Measurements from ENCODE around the gene GTF2H3.

Gene GTF2H3

DNA sequence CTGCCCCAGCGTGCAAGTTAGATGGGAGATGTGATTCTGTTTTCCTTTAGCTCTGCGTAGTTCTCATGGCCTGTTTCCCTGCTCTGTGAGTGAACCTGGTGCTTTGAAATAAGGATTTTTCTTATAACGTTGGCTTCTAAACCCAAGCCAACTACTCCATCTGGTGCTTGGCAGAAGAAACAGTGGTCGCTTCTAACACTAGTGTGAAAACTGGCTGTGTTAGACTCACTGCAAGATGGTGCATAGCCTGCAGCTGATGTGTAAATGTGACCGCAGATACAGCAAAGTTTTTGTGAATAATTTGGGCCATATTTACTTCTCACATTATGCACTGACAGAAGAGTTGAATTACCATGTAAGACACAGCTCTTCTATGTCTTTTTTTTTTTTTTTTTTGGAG, 12.2 kb downstream of the GTF2H3 start:
- H3K36me3 ChIP-seq (ENCODE audit: insufficient read depth): no peaks in the 10 kb centered on the region
- TF ChIP-seq, protein P1, sequence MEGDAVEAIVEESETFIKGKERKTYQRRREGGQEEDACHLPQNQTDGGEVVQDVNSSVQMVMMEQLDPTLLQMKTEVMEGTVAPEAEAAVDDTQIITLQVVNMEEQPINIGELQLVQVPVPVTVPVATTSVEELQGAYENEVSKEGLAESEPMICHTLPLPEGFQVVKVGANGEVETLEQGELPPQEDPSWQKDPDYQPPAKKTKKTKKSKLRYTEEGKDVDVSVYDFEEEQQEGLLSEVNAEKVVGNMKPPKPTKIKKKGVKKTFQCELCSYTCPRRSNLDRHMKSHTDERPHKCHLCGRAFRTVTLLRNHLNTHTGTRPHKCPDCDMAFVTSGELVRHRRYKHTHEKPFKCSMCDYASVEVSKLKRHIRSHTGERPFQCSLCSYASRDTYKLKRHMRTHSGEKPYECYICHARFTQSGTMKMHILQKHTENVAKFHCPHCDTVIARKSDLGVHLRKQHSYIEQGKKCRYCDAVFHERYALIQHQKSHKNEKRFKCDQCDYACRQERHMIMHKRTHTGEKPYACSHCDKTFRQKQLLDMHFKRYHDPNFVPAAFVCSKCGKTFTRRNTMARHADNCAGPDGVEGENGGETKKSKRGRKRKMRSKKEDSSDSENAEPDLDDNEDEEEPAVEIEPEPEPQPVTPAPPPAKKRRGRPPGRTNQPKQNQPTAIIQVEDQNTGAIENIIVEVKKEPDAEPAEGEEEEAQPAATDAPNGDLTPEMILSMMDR (conservative IDR thresholded peaks at IDR 0.05; ENCODE audit: low read depth, low read length): no peak
- no peak overlapping the region for H3K4me2 ChIP-seq
- H3K4me1 ChIP-seq (ENCODE audit: low read depth, poor library complexity, severe bottlenecking): no peaks in the 10 kb centered on the region
- H3K27me3 ChIP-seq (ENCODE audit: insufficient read depth, low read depth): no peaks in the 10 kb centered on the region
- H3K4me3 ChIP-seq (IDR thresholded peaks at IDR 0.05; ENCODE audit: insufficient read depth, low read depth, low read length): no peak overlapping the region
- H3K79me2 ChIP-seq (ENCODE audit: insufficient read depth, low read depth): no peaks in the 10 kb centered on the region
- no peak overlapping the region for H3K9ac ChIP-seq
- no peak overlapping the region for H3K27ac ChIP-seq
- H4K20me1 ChIP-seq (ENCODE audit: insufficient read depth): no peaks in the 10 kb centered on the region
- no peak overlapping the region for H2AFZ ChIP-seq (ENCODE audit: low read depth)

DNA sequence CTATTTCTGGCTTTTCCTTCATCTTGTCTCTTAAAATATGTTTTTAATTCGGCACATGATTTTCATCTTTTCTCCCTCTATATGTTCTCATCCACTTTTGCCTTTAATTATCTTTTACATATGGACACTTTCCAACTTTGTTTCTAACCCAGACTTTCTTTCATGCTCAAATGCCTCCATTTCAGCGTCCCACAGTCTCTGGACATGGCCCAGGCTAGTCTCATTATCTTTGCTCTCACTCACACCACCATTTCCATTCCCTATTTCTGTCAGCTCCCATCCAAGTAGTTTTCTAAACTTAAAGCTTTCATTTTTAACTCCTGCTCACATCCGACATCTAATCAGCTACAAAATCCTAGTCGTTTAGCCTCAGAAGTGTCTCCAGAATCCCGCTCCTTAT, 14.8 kb downstream of the GTF2H3 start:
- Histone ChIP-seq H3K9ac (no peak overlapping the region), H3K4me3 (IDR thresholded peaks at IDR 0.05; ENCODE audit: insufficient read depth, low read depth, low read length) (no peak overlapping the region), H3K4me1 (ENCODE audit: low read depth, poor library complexity, severe bottlenecking) (no peaks in the 10 kb centered on the region), H3K4me2 (no peak overlapping the region), H3K79me2 (ENCODE audit: insufficient read depth, low read depth) (no peaks in the 10 kb centered on the region), H3K27me3 (ENCODE audit: insufficient read depth, low read depth) (no peaks in the 10 kb centered on the region), H3K27ac (no peak overlapping the region), H4K20me1 (ENCODE audit: insufficient read depth) (no peaks in the 10 kb centered on the region), H3K36me3 (ENCODE audit: insufficient read depth) (no peaks in the 10 kb centered on the region), H2AFZ (ENCODE audit: low read depth) (no peak overlapping the region)
- TF ChIP-seq, protein P1 (conservative IDR thresholded peaks at IDR 0.05; ENCODE audit: low read depth, low read length): no peak

DNA sequence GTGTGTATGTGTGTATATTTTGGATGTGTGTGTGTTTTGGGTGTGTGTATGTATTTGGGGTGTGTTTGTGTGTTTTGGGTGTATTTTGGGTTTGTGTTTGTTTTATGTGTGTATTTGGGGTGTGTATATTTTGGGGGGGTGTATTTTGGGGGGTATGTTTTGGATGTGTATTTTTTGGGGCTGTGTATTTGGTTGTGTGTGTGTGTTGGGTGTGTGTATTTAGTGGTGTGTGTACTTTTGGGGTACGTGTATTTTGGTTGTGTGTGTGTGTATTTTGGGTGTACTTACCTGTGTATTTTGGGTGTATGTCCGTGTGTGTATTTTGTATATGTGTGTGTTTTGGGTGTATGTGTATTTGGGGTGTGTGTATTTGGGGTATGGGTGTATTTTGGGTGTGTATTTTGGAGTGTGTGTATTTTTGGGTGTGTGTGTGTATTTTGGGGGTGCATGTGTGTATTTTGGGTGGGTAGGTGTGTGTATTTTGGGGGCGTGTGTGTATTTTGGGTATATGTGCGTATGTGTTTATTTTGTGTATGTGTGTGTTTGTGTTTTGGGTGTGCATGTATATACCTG, 20.6 kb downstream of the GTF2H3 start:
- TF ChIP-seq, protein P1 (conservative IDR thresholded peaks at IDR 0.05; ENCODE audit: low read depth, low read length): no peak
- H3K4me2 ChIP-seq: peak overlapping the region; percentile 54; the same call in 1 of the 2 replicates
- H2AFZ ChIP-seq (ENCODE audit: low read depth): no peak overlapping the region
- no peak overlapping the region; the same call in 1 of the 2 replicates for H3K27ac ChIP-seq
- H3K36me3 ChIP-seq (ENCODE audit: insufficient read depth): no peaks in the 10 kb centered on the region
- H3K79me2 ChIP-seq (ENCODE audit: insufficient read depth, low read depth): no peaks in the 10 kb centered on the region
- no peaks in the 10 kb centered on the region for H3K27me3 ChIP-seq (ENCODE audit: insufficient read depth, low read depth)
- peaks cover 30% of the 10 kb centered on the region for H3K4me1 ChIP-seq (ENCODE audit: low read depth, poor library complexity, severe bottlenecking)
- H3K4me3 ChIP-seq (IDR thresholded peaks at IDR 0.05; ENCODE audit: insufficient read depth, low read depth, low read length): no peak overlapping the region
- no peaks in the 10 kb centered on the region for H4K20me1 ChIP-seq (ENCODE audit: insufficient read depth)
- H3K9ac ChIP-seq: no peak overlapping the region

DNA sequence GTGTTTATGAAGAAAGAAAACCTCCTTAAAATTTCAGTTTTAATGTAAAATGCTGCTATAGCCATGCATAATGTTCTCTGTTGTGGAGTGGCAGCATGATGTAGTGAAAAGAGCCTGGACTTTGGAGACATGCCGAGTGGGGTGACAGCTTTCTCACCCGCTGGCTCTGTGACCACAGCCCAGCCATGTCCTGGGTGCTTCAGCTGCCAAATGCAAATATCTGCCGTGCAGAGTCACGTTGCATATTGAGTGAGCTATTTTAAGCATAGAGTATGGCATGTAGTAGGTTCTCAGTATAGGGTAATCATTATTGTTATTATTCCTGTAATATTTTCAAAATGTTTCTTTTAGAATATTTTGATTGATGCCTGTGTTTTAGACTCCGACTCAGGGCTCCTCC, 21.8 kb downstream of the GTF2H3 start:
- no peaks in the 10 kb centered on the region for H3K79me2 ChIP-seq (ENCODE audit: insufficient read depth, low read depth)
- TF ChIP-seq, protein P1 (conservative IDR thresholded peaks at IDR 0.05; ENCODE audit: low read depth, low read length): no peak
- no peak overlapping the region for H3K9ac ChIP-seq
- peak overlapping the region; percentile 54 for H3K4me2 ChIP-seq
- no peaks in the 10 kb centered on the region for H4K20me1 ChIP-seq (ENCODE audit: insufficient read depth)
- no peak overlapping the region for H3K4me3 ChIP-seq (IDR thresholded peaks at IDR 0.05; ENCODE audit: insufficient read depth, low read depth, low read length)
- H3K27me3 ChIP-seq (ENCODE audit: insufficient read depth, low read depth): no peaks in the 10 kb centered on the region
- H2AFZ ChIP-seq (ENCODE audit: low read depth): no peak overlapping the region
- peaks cover 38% of the 10 kb centered on the region for H3K4me1 ChIP-seq (ENCODE audit: low read depth, poor library complexity, severe bottlenecking)
- no peaks in the 10 kb centered on the region for H3K36me3 ChIP-seq (ENCODE audit: insufficient read depth)
- H3K27ac ChIP-seq: peak overlapping the region; percentile 35; the same call in 1 of the 2 replicates

All from KMS-11 (cell line).